GM15510 (cell line): Measurements from ENCODE around the gene KIAA1671.

Source experiments
- POLR2A ChIP-seq: IDR thresholded peaks from 3 replicates; pipeline ENCODE4 v1.6.1; 2011; ENCODE audit warnings: borderline replicate concordance; ENCODE audit not compliant: insufficient read length; ENCODE audit errors: extremely low read depth

KIAA1671 gene

DNA sequence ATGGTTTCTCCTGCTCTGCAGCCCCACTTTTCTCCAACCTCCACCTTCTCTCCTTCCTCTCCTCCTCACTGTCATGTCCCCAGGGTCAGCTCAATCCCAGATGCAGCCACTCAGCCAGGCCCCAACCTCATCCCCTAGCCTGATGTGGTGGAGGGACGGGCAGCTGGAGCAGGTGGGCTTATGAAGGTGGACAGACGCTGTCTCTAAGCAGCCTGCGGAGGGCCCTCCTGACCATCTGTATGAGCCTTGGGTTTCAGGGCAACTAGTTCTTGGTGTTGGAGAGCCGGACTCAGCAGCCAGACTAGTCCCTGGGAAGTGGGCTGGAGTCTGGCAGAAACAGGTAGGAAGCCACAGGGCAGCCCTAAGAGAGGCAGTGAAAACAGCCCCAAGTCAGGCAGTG, 285.0 kb downstream of the KIAA1671 start:
- no peak for TF ChIP-seq POLR2A
